DOHH2 (cell line): ENCODE results near the gene CD207.
"Not testable (repeated sequence)": the region's sequence is repeated elsewhere in the genome, so short reads cannot be mapped to it uniquely, and the experiment has no call there.

Experiments used
- H3F3A ChIP-seq: fragments of 200-600 bp; sonication (generic), shearing (Covaris generic); 2 replicates; pipeline ENCODE4 v1.6.0; 2016; ENCODE audit warnings: antibody characterized with exemption, mild to moderate bottlenecking; ENCODE audit not compliant: control insufficient read depth, insufficient read depth
- H3K27ac ChIP-seq: fragments of 200-600 bp; sonication (generic); 2 replicates; pipeline ENCODE4 v1.5.1; 2014; ENCODE audit warnings: low read depth, mild to moderate bottlenecking, low read length, moderate library complexity
- H3K27me3 ChIP-seq: fragments of 200-600 bp; sonication (generic); 2 replicates; pipeline ENCODE4 v1.6.1; 2014; ENCODE audit warnings: mild to moderate bottlenecking, low read length, mixed read lengths; ENCODE audit not compliant: control insufficient read depth
- H3K36me3 ChIP-seq: fragments of 200-600 bp; sonication (generic); 2 replicates; pipeline ENCODE4 v1.6.1; 2014; ENCODE audit warnings: mild to moderate bottlenecking, low read length, moderate library complexity, mixed read lengths; ENCODE audit not compliant: control insufficient read depth
- H3K4me1 ChIP-seq: fragments of 200-600 bp; sonication (generic); 2 replicates; pipeline ENCODE4 v1.6.1; 2014; ENCODE audit warnings: mild to moderate bottlenecking, low read length, mixed read lengths; ENCODE audit not compliant: control insufficient read depth
- H3K4me2 ChIP-seq: fragments of 200-600 bp; sonication (generic); 2 replicates; pipeline ENCODE4 v1.6.0; 2014; ENCODE audit warnings: mild to moderate bottlenecking, low read length, moderate library complexity
- H3K4me3 ChIP-seq: fragments of 200-600 bp; sonication (generic); 2 replicates; pipeline ENCODE4 v1.5.1; 2014; ENCODE audit warnings: mild to moderate bottlenecking, low read length, mixed read lengths
- H3K79me2 ChIP-seq: fragments of 200-600 bp; sonication (generic); 2 replicates; pipeline ENCODE4 v1.6.1; 2014; ENCODE audit warnings: mild to moderate bottlenecking, low read length, mixed read lengths; ENCODE audit not compliant: control insufficient read depth
- H3K9me2 ChIP-seq: fragments of 200-600 bp; sonication (generic); replicated peaks from 2 replicates; pipeline ENCODE4 v1.6.1; 2014; ENCODE audit warnings: mild to moderate bottlenecking, low read length, mixed read lengths; ENCODE audit not compliant: control insufficient read depth
- H3K9me3 ChIP-seq: fragments of 200-600 bp; sonication (generic); 2 replicates; pipeline ENCODE4 v1.6.1; 2014; ENCODE audit warnings: antibody characterized with exemption, low read length, mixed read lengths; ENCODE audit not compliant: control insufficient read depth, insufficient read depth
- H4K20me1 ChIP-seq: fragments of 200-600 bp; sonication (generic); 2 replicates; pipeline ENCODE4 v1.6.0; 2014; ENCODE audit warnings: low read depth, mild to moderate bottlenecking, antibody characterized with exemption, low read length, moderate library complexity; ENCODE audit not compliant: control insufficient read depth, insufficient read depth
- EZH2phosphoT487 ChIP-seq: fragments of 200-600 bp; sonication (generic); IDR thresholded peaks from 2 replicates; pipeline ENCODE4 v1.6.1; 2017; ENCODE audit warnings: borderline replicate concordance, mild to moderate bottlenecking, antibody characterized with exemption, low read length, moderate library complexity, mixed read lengths
- TF ChIP-seq, protein P1 (sequence below): fragments of 200-600 bp; sonication (generic); IDR thresholded peaks from one replicate; pipeline ENCODE4 v1.5.1; 2014; ENCODE audit warnings: antibody characterized with exemption, mild to moderate bottlenecking, low read depth, low read length; ENCODE audit not compliant: poor library complexity, severe bottlenecking

The CD207 gene

DNA sequence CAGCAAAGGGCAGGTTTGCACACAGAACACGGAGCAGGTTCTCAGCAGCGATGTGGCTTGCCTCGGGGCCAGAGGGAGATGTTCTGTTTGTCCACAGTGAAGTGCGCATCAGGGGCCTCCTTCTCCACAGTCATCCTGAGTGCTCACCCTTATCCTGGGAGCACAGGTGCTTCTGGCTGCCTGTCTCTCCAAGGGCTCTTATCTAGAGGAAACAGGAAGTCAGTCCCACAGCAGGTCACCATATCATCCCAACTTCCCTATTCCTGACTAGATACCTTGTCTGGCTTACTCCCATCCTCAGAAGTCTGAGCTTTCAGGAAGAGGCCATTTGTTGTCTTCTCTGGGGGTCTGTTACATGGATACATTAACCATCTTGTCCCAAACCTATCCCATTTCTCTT, at the start of gene CD207:
Gene CD207 (minus strand): TSS at position 174 of the 400 bp plus-strand sequence. CDS start 40 bp downstream, at position 134.
- TF ChIP-seq, protein P1, sequence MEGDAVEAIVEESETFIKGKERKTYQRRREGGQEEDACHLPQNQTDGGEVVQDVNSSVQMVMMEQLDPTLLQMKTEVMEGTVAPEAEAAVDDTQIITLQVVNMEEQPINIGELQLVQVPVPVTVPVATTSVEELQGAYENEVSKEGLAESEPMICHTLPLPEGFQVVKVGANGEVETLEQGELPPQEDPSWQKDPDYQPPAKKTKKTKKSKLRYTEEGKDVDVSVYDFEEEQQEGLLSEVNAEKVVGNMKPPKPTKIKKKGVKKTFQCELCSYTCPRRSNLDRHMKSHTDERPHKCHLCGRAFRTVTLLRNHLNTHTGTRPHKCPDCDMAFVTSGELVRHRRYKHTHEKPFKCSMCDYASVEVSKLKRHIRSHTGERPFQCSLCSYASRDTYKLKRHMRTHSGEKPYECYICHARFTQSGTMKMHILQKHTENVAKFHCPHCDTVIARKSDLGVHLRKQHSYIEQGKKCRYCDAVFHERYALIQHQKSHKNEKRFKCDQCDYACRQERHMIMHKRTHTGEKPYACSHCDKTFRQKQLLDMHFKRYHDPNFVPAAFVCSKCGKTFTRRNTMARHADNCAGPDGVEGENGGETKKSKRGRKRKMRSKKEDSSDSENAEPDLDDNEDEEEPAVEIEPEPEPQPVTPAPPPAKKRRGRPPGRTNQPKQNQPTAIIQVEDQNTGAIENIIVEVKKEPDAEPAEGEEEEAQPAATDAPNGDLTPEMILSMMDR, result no peak
- no peak for TF ChIP-seq EZH2phosphoT487
- Histone ChIP-seq H3K79me2 (no peaks in the 10 kb centered on the region), H3K9me2 (no peaks in the 10 kb centered on the region), H3K36me3 (no peaks in the 10 kb centered on the region), H3K4me2 (no peak within 1 kb of the TSS), H4K20me1 (no peaks in the 10 kb centered on the region), H3K27me3 (no peaks in the 10 kb centered on the region), H3K4me3 (no peak within 1 kb of the TSS), H3K27ac (no peak within 1 kb of the TSS), H3K9me3 (no peaks in the 10 kb centered on the region), H3K4me1 (no peaks in the 10 kb centered on the region), H3F3A (no peaks in the 10 kb centered on the region)

DNA sequence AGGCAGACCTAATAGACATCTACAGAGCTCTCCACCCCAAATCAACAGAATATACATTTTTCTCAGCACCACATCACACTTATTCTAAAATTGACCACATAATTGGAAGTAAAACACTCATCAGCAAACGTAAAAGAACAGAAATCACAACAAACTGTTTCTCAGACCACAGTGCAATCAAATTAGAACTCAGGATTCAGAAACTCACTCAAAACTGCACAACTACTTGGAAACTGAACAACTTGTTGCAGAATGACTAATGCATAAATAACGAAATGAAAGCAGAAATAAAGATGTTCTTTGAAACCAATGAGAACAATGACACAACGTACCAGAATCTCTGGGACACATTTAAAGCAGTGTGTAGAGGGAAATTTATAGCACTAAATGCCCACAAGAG, 42.9 kb upstream of the CD207 start:
- not testable (repeated sequence) for H3K9me2 ChIP-seq, H3F3A ChIP-seq, H3K4me2 ChIP-seq, H3K36me3 ChIP-seq, H3K79me2 ChIP-seq, H3K4me3 ChIP-seq, H3K27ac ChIP-seq, H3K27me3 ChIP-seq, H4K20me1 ChIP-seq, H3K4me1 ChIP-seq, H3K9me3 ChIP-seq

DNA sequence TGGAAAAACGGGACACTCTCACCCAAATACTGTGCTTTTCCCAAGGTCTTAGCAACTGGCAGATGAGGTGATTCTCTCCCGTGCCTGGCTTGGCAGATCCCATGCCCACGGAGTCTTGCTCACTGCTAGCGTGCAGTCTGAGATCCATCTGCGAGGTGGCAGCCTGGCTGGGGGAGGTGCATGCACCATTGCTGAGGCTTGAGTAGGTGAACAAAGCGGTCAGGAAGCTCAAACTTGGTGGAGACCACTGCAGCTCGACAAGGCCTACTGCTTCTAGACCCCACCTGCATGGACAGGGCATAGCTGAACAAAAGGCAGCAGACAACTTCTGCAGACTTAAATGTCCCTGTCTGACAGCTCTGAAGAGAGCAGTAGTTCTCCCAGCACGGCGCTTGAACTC, 40.5 kb upstream of the CD207 start:
- H3K4me2 ChIP-seq, H4K20me1 ChIP-seq, H3K4me1 ChIP-seq, H3K27ac ChIP-seq, H3K36me3 ChIP-seq, H3K79me2 ChIP-seq, H3K4me3 ChIP-seq, H3K9me3 ChIP-seq, H3K9me2 ChIP-seq, H3F3A ChIP-seq: not testable (repeated sequence)
- H3K27me3 ChIP-seq, result peaks cover 13% of the 10 kb centered on the region

DNA sequence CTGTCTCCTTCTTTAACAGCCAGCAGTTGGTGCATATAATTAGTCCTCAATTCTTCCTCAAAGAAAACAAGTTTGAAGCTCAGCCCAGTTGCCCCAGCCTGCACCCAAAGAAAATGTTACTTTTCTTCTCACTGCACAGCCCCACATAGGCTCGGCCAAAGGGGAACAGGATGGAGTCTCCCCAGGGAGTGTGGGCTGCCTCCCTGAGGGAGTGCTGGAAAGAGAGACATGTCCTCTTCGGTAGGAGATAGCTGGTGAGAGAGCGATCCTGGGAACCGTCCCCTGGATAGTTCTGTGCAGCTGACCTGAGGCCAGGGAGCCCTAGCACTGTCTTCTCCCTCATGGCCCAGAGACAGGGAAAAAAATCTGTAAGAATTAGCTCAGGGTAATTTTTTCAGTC, 37.9 kb upstream of the CD207 start:
- peaks cover 13% of the 10 kb centered on the region for H3K27me3 ChIP-seq
- no peaks in the 10 kb centered on the region for H4K20me1 ChIP-seq
- H3F3A ChIP-seq, result no peaks in the 10 kb centered on the region
- H3K9me3 ChIP-seq, result no peaks in the 10 kb centered on the region
- no peak overlapping the region for H3K4me3 ChIP-seq
- no peaks in the 10 kb centered on the region for H3K4me1 ChIP-seq
- H3K79me2 ChIP-seq, result no peaks in the 10 kb centered on the region
- H3K9me2 ChIP-seq, result no peaks in the 10 kb centered on the region
- no peak for TF ChIP-seq EZH2phosphoT487
- TF ChIP-seq, protein P1, result no peak
- no peak overlapping the region for H3K4me2 ChIP-seq
- no peak overlapping the region for H3K27ac ChIP-seq
- no peaks in the 10 kb centered on the region for H3K36me3 ChIP-seq
